Vagina (tissue), 2 donors: Measurements from ENCODE around the gene CFB. TPM values are rescaled to one million over a fixed set of nuclear protein-coding genes. Genes with fewer than 3 reads are reported as not detected.
A peak's percentile ranks its signal among the peaks of the same experiment; 100 is the strongest.
"Not testable (repeated sequence)": the region's sequence is repeated elsewhere in the genome, so short reads cannot be mapped to it uniquely, and the experiment has no call there.

ENCODE experiments used
- DNase-seq, 2 donors: peaks; one replicate each; pipeline ENCODE4 v3.0.0-alpha.2; 2017; ENCODE audit errors: extremely low spot score in 2 of 2
- H3K27ac ChIP-seq: fragments of 200-600 bp; sonication (generic); one replicate; pipeline ENCODE4 v1.5.1; 2019
- H3K27me3 ChIP-seq: fragments of 200-600 bp; sonication (generic); one replicate; pipeline ENCODE4 v1.5.1; 2019
- H3K36me3 ChIP-seq, 2 donors: fragments of 200-600 bp; sonication (generic); one replicate each; pipeline ENCODE4 v1.5.1; 2017 to 2019
- H3K4me1 ChIP-seq: fragments of 200-600 bp; sonication (generic); one replicate; pipeline ENCODE4 v1.5.1; 2019
- H3K4me3 ChIP-seq, 2 donors: fragments of 200-600 bp; sonication (generic); 1 replicate in 1 of 2; 2 replicates in 1 of 2; pipeline ENCODE4 v1.5.1; 2016 to 2019
- H3K9me3 ChIP-seq: fragments of 200-600 bp; sonication (generic); one replicate; pipeline ENCODE4 v1.5.1; 2019
- POLR2A ChIP-seq, 2 donors: fragments of 450-650 bp; IDR thresholded peaks; one replicate each; pipeline ENCODE4 v1.6.1; 2017; ENCODE audit warnings: antibody characterized with exemption in 2 of 2, mild to moderate bottlenecking in 2 of 2, moderate library complexity in 2 of 2
- POLR2AphosphoS5 ChIP-seq, 2 donors: sonication (generic); formaldehyde crosslinking; IDR thresholded peaks; one replicate each; pipeline ENCODE4 v1.9.0; 2017; ENCODE audit warnings: antibody characterized with exemption in 2 of 2, mild to moderate bottlenecking in 2 of 2, low read depth in 1 of 2; ENCODE audit not compliant: insufficient read depth in 1 of 2
- intact Hi-C: fragments of 100-400 bp; cut with DNase I; formaldehyde crosslinking; loops from one replicate; pipeline ENCODE4 v1.15.1; 2023
- total RNA-seq: library from RNA; depleted of rRNA; stranded (reverse); fragments of >200 nt; gene quantifications from one replicate; pipeline ENCODE4 v1.2.3, GENCODE V29; 2016
- TF ChIP-seq, protein P1 (sequence below), 3 experiments: fragments of 450-650 bp in 2 of 3; fragments of 200-600 bp in 1 of 3; sonication (generic) in 1 of 3; IDR thresholded peaks; one replicate each; pipeline ENCODE4 v1.5.1; 2017 to 2019; ENCODE audit warnings: antibody characterized with exemption in 3 of 3, mild to moderate bottlenecking in 2 of 3, moderate library complexity in 2 of 3

CFB gene
- total RNA-seq, 1 donor from 2014 or later = 9.6 TPM

DNA sequence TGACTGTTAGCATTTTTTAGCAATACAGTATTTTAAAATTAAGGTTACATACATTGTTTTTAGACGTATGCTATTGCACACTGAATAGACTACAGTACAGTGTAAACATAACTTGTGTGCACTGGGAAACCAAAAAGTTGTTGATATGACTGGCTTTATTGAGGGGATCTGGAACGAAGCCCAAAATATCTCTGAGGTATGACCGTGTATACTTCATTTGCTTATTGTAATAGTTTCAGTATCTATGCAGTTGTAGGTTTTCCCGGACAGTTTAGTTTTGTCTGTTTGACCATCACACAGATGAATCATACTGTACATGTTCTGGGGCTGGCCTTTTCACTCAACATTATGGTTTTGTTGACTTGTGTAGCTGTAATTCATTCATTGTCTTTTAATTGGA is 37.1 kb upstream of the CFB start:
- Histone ChIP-seq H3K36me3 (no peaks in the 10 kb centered on the region), H3K4me1 (peaks cover 5% of the 10 kb centered on the region), H3K4me3 (no peak overlapping the region), H3K27ac (no peak overlapping the region), H3K27me3 (no peaks in the 10 kb centered on the region), H3K9me3 (no peaks in the 10 kb centered on the region)
- intact Hi-C loops = no loop called here
- no peak for TF ChIP-seq POLR2AphosphoS5 (IDR thresholded peaks at IDR 0.05; ENCODE audit: insufficient read depth in 1 of 2, low read depth in 1 of 2)
- no peak for DNase-seq

GRCh38 chr6:31909298-31909697 is 36.6 kb upstream of the CFB start:
- intact Hi-C loops, H3K36me3 ChIP-seq, H3K27me3 ChIP-seq, H3K9me3 ChIP-seq, H3K4me1 ChIP-seq, H3K27ac ChIP-seq, H3K4me3 ChIP-seq, DNase-seq: not testable (repeated sequence)

DNA sequence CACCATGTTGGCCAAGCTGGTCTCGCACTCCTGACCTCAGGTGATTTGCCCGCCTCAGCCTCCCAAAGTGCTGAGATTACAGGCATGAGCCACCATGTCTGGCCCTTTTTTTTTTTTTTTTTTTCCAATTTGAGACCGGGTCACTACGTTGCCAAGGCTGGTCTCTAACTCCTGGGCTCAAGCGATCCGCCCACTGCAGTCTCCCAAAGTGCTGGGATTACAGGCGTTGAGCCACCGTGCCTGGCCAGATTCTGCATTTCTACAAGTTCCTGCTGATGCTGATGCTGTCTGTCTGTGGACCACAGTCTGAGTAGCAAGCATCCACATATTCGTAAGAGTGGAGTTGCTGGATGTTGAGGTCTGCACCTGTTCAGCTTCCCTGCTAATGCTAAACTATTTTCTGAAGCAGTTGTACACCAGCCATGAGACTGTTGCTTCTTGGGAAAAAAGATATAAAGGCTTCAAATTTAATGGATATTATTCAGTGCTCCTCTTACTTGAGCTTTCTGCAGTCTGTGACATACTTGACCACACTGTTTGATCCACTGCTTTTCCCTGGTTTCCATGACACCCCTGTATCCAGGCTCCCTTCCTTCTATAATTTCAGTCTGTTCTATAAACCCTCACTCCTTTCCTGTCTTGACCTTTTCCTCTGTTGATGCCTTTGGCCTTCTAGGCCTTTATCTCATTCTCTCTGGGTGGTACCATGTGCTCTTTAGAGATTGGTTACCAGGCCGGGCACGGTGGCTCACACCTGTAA is 33.9 kb upstream of the CFB start:
- H3K4me3 ChIP-seq = no peak overlapping the region
- peaks cover 5% of the 10 kb centered on the region for H3K4me1 ChIP-seq
- no peaks in the 10 kb centered on the region for H3K27me3 ChIP-seq
- TF ChIP-seq, protein P1, sequence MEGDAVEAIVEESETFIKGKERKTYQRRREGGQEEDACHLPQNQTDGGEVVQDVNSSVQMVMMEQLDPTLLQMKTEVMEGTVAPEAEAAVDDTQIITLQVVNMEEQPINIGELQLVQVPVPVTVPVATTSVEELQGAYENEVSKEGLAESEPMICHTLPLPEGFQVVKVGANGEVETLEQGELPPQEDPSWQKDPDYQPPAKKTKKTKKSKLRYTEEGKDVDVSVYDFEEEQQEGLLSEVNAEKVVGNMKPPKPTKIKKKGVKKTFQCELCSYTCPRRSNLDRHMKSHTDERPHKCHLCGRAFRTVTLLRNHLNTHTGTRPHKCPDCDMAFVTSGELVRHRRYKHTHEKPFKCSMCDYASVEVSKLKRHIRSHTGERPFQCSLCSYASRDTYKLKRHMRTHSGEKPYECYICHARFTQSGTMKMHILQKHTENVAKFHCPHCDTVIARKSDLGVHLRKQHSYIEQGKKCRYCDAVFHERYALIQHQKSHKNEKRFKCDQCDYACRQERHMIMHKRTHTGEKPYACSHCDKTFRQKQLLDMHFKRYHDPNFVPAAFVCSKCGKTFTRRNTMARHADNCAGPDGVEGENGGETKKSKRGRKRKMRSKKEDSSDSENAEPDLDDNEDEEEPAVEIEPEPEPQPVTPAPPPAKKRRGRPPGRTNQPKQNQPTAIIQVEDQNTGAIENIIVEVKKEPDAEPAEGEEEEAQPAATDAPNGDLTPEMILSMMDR (IDR thresholded peaks at IDR 0.05) = no peak
- DNase-seq = no peak
- H3K27ac ChIP-seq = peak overlapping the region; percentile 65
- intact Hi-C loops = no loop called here
- H3K36me3 ChIP-seq = no peaks in the 10 kb centered on the region
- no peaks in the 10 kb centered on the region for H3K9me3 ChIP-seq

DNA sequence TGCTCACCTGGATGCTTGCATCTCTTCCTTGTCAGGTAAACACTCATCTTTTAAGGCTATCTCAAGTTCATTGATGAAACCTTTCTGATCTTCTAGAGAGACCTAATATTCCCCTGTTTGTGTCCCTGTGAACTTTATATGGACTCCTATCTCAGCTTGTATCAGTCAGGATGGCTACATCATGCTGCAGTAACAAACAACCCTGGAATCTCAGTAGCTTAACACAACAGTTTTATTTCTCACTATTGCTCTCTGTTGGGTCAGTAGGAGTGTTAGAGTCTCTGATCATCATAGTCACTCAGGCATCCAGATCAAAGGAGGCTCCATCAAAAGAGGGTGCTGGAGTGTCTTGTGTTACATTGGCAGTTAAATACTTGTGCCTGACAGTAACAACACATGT is 30.5 kb upstream of the CFB start:
- TF ChIP-seq POLR2AphosphoS5 (IDR thresholded peaks at IDR 0.05; ENCODE audit: insufficient read depth in 1 of 2, low read depth in 1 of 2) (no peak), POLR2A (IDR thresholded peaks at IDR 0.05) (no peak)
- TF ChIP-seq, protein P1 (IDR thresholded peaks at IDR 0.05) = no peak
- no peak overlapping the region for H3K27ac ChIP-seq
- DNase-seq = no peak
- no peaks in the 10 kb centered on the region for H3K27me3 ChIP-seq
- no peaks in the 10 kb centered on the region for H3K9me3 ChIP-seq
- H3K4me1 ChIP-seq = peaks cover 5% of the 10 kb centered on the region
- H3K36me3 ChIP-seq = no peaks in the 10 kb centered on the region
- intact Hi-C loops = no loop called here
- no peak overlapping the region for H3K4me3 ChIP-seq

DNA sequence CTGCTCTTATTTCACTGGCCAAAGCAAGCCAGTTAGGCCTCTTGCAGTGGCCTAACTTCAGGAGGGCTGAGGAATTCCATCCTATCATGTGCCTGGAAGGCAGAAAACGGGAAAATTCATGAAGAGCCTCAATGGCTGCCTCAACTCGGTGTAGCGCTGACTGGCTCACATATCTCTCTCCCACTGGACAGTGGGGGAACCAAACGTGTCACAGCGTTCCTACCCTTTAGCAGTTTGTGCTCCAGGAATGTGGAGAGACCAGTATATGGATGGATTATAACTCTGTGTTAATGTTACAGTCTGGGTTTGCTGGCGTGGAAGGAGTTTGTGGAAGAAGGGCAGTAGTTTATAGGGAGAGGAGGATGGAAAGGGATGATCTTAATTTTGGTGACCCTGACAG is 30.1 kb upstream of the CFB start:
- no peaks in the 10 kb centered on the region for H3K36me3 ChIP-seq
- intact Hi-C loops = no loop called here
- no peak for DNase-seq
- no peaks in the 10 kb centered on the region for H3K9me3 ChIP-seq
- H3K27me3 ChIP-seq = no peaks in the 10 kb centered on the region
- no peak for TF ChIP-seq POLR2A (IDR thresholded peaks at IDR 0.05)
- no peak for TF ChIP-seq POLR2AphosphoS5 (IDR thresholded peaks at IDR 0.05; ENCODE audit: insufficient read depth in 1 of 2, low read depth in 1 of 2)
- TF ChIP-seq, protein P1 (IDR thresholded peaks at IDR 0.05) = no peak
- no peak overlapping the region for H3K4me3 ChIP-seq
- H3K27ac ChIP-seq = no peak overlapping the region
- H3K4me1 ChIP-seq = peaks cover 5% of the 10 kb centered on the region

DNA sequence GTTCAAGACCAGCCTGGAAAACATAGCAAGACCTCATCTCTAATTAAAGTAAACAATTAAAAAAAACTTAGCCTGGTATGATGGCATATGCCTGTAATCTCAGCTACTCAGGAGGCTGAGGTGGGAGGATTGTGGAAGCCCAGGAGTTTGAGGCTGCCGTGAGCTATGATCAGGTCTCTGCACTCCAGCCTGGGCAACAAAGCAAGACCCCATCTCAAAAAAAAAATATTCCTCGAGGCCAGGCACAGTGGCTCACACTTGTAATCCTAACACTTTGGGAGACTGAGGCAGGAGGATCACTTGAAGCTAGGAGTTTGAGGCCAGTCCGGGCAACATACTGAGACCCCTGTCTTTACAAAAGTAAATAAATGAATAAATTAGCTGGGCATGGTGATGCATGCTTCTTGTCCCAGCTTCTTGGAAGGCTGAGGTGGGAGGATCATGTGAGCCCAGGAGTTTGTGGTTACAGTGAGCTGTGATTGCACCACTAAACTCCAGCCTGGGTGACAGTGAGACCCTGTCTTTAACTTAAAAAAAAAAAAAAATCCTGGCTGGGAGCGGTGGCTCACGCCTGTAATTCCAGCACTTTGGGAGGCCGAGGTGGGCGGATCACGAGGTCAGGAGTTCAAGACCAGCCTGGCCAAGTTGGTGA is 27.7 kb upstream of the CFB start:
- no peaks in the 10 kb centered on the region for H3K9me3 ChIP-seq
- H3K36me3 ChIP-seq = no peaks in the 10 kb centered on the region
- H3K27me3 ChIP-seq = no peaks in the 10 kb centered on the region
- H3K4me3 ChIP-seq = no peak overlapping the region
- no peak for DNase-seq
- H3K27ac ChIP-seq = no peak overlapping the region
- intact Hi-C loops = no loop called here
- TF ChIP-seq POLR2AphosphoS5 (IDR thresholded peaks at IDR 0.05; ENCODE audit: insufficient read depth in 1 of 2, low read depth in 1 of 2) (no peak), POLR2A (IDR thresholded peaks at IDR 0.05) (no peak)
- TF ChIP-seq, protein P1 (IDR thresholded peaks at IDR 0.05) = no peak
- H3K4me1 ChIP-seq = no peaks in the 10 kb centered on the region
